B cell (primary cell): ENCODE measurements around the gene HDGFL1. TPM values are rescaled to one million over a fixed set of nuclear protein-coding genes. Genes with fewer than 3 reads are reported as not detected.

ENCODE experiments used
- ATAC-seq: fragments of 200-7000 bp; cut with Tn5 transposase; one replicate; pipeline ENCODE4 v1.10.0; 2021; ENCODE audit warnings: low read depth, mild to moderate bottlenecking, moderate number of reproducible peaks, moderate library complexity
- CTCF ChIA-PET: fragments of 350-600 bp; sonication (Branson Sonifier 250); formaldehyde crosslinking; loops from one replicate; lab custom pipeline; 2021; ENCODE audit warnings: antibody characterized with exemption, inconsistent platforms; lab: Charles Lee
- POLR2A ChIA-PET: fragments of 350-600 bp; sonication (Branson Sonifier 250); formaldehyde crosslinking; loops from one replicate; lab custom pipeline; 2021; ENCODE audit warnings: antibody characterized with exemption; lab: Charles Lee
- DNase-seq: peaks from one replicate; pipeline ENCODE4 v3.0.0; 2013
- H2AFZ ChIP-seq: 2 replicates; pipeline ENCODE4 v1.6.1; 2012; ENCODE audit warnings: mild to moderate bottlenecking, low read depth, low read length; ENCODE audit not compliant: insufficient read depth, poor library complexity, severe bottlenecking
- H3K27ac ChIP-seq, 2 donors: 1 replicate in 1 of 2; 2 replicates in 1 of 2; pipeline ENCODE4 v1.5.1; 2012 to 2013; ENCODE audit warnings: low read length in 2 of 2, mild to moderate bottlenecking in 2 of 2, moderate library complexity in 1 of 2
- H3K27me3 ChIP-seq, 4 experiments: fragments of 200-600 bp in 1 of 4; sonication (generic) in 1 of 4; replicated peaks in 1 of 4; 1 replicate in 2 of 4; 2 replicates in 2 of 4; pipeline versions ENCODE4 v1.6.1 to v1.7.0; 2013 to 2016; ENCODE audit warnings: low read length in 3 of 4, mild to moderate bottlenecking in 2 of 4, mixed read lengths in 1 of 4, moderate library complexity in 1 of 4; ENCODE audit not compliant: insufficient read depth in 4 of 4, control insufficient read depth in 3 of 4; ENCODE audit errors: control extremely low read depth in 1 of 4
- H3K36me3 ChIP-seq, 2 experiments: replicated peaks in 1 of 2; 1 replicate in 1 of 2; 2 replicates in 1 of 2; pipeline versions ENCODE4 v1.6.1 to v1.7.1; 2013; ENCODE audit warnings: low read length in 1 of 2; ENCODE audit not compliant: insufficient read depth in 2 of 2, control insufficient read depth in 1 of 2; ENCODE audit errors: control extremely low read depth in 1 of 2, extremely low read depth in 1 of 2
- H3K4me1 ChIP-seq, 2 donors: fragments of 200-600 bp in 1 of 2; sonication (generic) in 1 of 2; 1 replicate in 1 of 2; 2 replicates in 1 of 2; pipeline versions ENCODE4 v1.5.1 to v1.6.1; 2013 to 2017; ENCODE audit warnings: low read length in 2 of 2; ENCODE audit not compliant: control insufficient read depth in 2 of 2, insufficient read depth in 2 of 2
- H3K4me2 ChIP-seq: replicated peaks from 2 replicates; pipeline ENCODE3; 2012; ENCODE audit warnings: mild to moderate bottlenecking, low read depth, low read length; ENCODE audit not compliant: poor library complexity, severe bottlenecking
- H3K4me3 ChIP-seq, 5 experiments: fragments of 200-600 bp in 1 of 5; sonication (generic) in 1 of 5; 1 replicate in 3 of 5; 2 replicates in 2 of 5; pipeline versions ENCODE4 v1.5.1 to v1.7.0; 2011 to 2016; ENCODE audit warnings: low read length in 4 of 5, mild to moderate bottlenecking in 4 of 5, low read depth in 2 of 5, control low read depth in 1 of 5, moderate library complexity in 1 of 5; ENCODE audit not compliant: insufficient read depth in 1 of 5; ENCODE audit errors: control extremely low read depth in 1 of 5, extremely low read depth in 1 of 5
- H3K79me2 ChIP-seq: fragments of 200-600 bp; sonication (generic); one replicate; pipeline ENCODE4 v1.6.0; 2016; ENCODE audit warnings: low read length; ENCODE audit not compliant: control insufficient read depth, insufficient read depth
- H3K9ac ChIP-seq: fragments of 200-600 bp; sonication (generic); 2 replicates; pipeline ENCODE4 v1.6.1; 2017; ENCODE audit warnings: mild to moderate bottlenecking, low read length, moderate library complexity
- H3K9me3 ChIP-seq, 3 donors: one replicate each; pipeline versions ENCODE4 v1.6.1 to v1.7.1; 2013; ENCODE audit warnings: low read length in 2 of 3; ENCODE audit not compliant: control insufficient read depth in 2 of 3, insufficient read depth in 1 of 3; ENCODE audit errors: control extremely low read depth in 1 of 3
- H4K20me1 ChIP-seq: 2 replicates; pipeline ENCODE4 v1.6.0; 2012; ENCODE audit warnings: mild to moderate bottlenecking, low read length; ENCODE audit not compliant: insufficient read depth, control insufficient read depth, poor library complexity, severe bottlenecking
- H3K27ac Mint-ChIP-seq: one replicate; pipeline ENCODE4 v1.8.0; 2021; ENCODE audit warnings: mixed read lengths
- H3K27me3 Mint-ChIP-seq: one replicate; pipeline ENCODE4 v1.8.0; 2021; ENCODE audit warnings: mixed read lengths
- H3K4me1 Mint-ChIP-seq: one replicate; pipeline ENCODE4 v1.8.0; 2021; ENCODE audit warnings: mixed read lengths
- H3K4me3 Mint-ChIP-seq: one replicate; pipeline ENCODE4 v1.8.0; 2021; ENCODE audit warnings: mixed read lengths
- H3K9me3 Mint-ChIP-seq: one replicate; pipeline ENCODE4 v1.8.0; 2022; ENCODE audit warnings: mixed read lengths; ENCODE audit not compliant: insufficient read depth
- CTCF ChIP-seq: fragments of 200-600 bp; IDR thresholded peaks from one replicate; pipeline ENCODE4 v1.8.0; 2022; ENCODE audit warnings: antibody characterized with exemption, mild to moderate bottlenecking
- EZH2 ChIP-seq: IDR thresholded peaks from 2 replicates; pipeline ENCODE4 v1.6.1; 2012; ENCODE audit warnings: borderline replicate concordance, low read depth, mild to moderate bottlenecking, moderate library complexity, low read length; ENCODE audit not compliant: insufficient read depth, poor library complexity, severe bottlenecking
- WGBS: methylation state at CpG from one replicate; pipeline ENCODE4 v1.1.5; 2013; ENCODE audit warnings: missing lambda C conversion rate; ENCODE audit not compliant: insufficient coverage; 5-methylcytosine and 5-hydroxymethylcytosine counted together
- intact Hi-C: fragments of 100-400 bp; cut with micrococcal nuclease; formaldehyde crosslinking; loops from one replicate; pipeline ENCODE4 v1.10.0; 2022
- polyA plus RNA-seq: library from polyadenylated mRNA; depleted of rRNA; stranded (reverse); fragments of >200 nt; gene quantifications from 2 replicates; pipeline ENCODE4 v1.2.3, GENCODE V29; 2012
- total RNA-seq, 2 donors: library from RNA; stranded (reverse); fragments of 120-200 nt in 1 of 2; gene quantifications; 1 replicate in 1 of 2; 2 replicates in 1 of 2; pipeline versions ENCODE4 v1.2.3 to v1.2.4, GENCODE V29; 2013 to 2022

HDGFL1 gene
- total and polyA plus RNA-seq, 2 donors (not counting 1 experiment from before 2014, with no cell fraction given) = not detected

DNA sequence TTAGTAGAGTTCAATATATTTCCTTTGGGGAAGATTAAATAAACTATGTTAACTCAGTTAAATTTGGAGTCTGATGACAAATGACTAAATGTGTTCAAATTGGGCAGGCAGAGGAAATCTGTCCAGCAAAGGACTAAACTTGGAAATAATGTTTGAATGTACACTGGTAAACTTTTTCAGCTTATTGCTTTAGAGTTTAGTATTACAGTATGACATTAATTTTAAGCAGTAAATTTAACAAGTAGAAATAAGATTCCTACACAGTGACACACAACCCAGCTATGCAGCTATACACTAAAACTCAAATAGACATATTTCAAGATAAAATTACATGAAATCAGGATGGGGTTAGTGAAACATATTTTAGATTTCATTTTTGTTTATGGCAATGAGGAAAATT is 42.6 kb upstream of the HDGFL1 start:
- H3K4me1 ChIP-seq = no peaks in the 10 kb centered on the region
- no peaks in the 10 kb centered on the region for H3K79me2 ChIP-seq
- H3K4me1 Mint-ChIP-seq = no peaks in the 10 kb centered on the region
- no peaks in the 10 kb centered on the region for H3K36me3 ChIP-seq
- intact Hi-C loops = no loop called here
- no peak overlapping the region for H3K27ac ChIP-seq
- no peak overlapping the region for H3K27ac Mint-ChIP-seq
- H3K9ac ChIP-seq = no peak overlapping the region
- no peak overlapping the region for H3K4me2 ChIP-seq
- no peaks in the 10 kb centered on the region for H3K27me3 Mint-ChIP-seq
- ChIA-PET CTCF (no interaction called here), POLR2A (no interaction called here)
- H3K4me3 Mint-ChIP-seq = no peak overlapping the region
- H4K20me1 ChIP-seq = no peaks in the 10 kb centered on the region
- no peak overlapping the region for H3K4me3 ChIP-seq
- no peaks in the 10 kb centered on the region for H3K9me3 ChIP-seq
- no peak for TF ChIP-seq CTCF
- no peak for TF ChIP-seq EZH2
- H3K9me3 Mint-ChIP-seq = no peaks in the 10 kb centered on the region
- no peaks in the 10 kb centered on the region for H3K27me3 ChIP-seq
- DNase-seq (no peak), ATAC-seq (no peak)
- no peak overlapping the region for H2AFZ ChIP-seq

DNA sequence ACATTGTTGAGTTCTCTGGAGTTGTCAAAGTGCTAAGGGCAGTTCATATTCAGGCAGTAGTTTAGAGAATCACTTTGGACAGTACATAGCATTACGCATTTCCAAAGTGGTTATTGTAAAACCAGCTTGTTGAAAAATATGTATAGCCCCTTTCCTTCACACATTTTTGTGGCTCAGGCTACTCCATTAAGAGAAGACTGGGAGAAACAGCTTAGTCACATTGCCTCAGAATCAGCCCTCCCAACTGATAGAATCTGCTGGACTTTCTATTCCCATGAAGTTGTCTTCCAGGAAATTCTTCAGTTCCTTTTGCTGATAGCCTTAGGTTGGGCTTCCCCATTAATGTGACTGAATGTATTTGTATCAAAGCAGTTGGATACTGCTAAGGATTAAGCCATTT is 39.5 kb upstream of the HDGFL1 start:
- Mint-ChIP-seq H3K27ac (no peak overlapping the region), H3K4me1 (no peaks in the 10 kb centered on the region), H3K4me3 (no peak overlapping the region), H3K9me3 (no peaks in the 10 kb centered on the region), H3K27me3 (no peaks in the 10 kb centered on the region)
- Histone ChIP-seq H3K27me3 (no peaks in the 10 kb centered on the region), H3K4me3 (no peak overlapping the region), H3K4me2 (no peak overlapping the region), H3K27ac (no peak overlapping the region), H4K20me1 (no peaks in the 10 kb centered on the region), H3K9ac (no peak overlapping the region), H3K36me3 (no peaks in the 10 kb centered on the region), H3K4me1 (no peaks in the 10 kb centered on the region), H3K9me3 (no peaks in the 10 kb centered on the region), H2AFZ (no peak overlapping the region), H3K79me2 (no peaks in the 10 kb centered on the region)
- intact Hi-C loops = no loop called here
- no peak for DNase-seq
- ATAC-seq = no peak
- no CpG with 5 or more reads among the region's 1 CpG for WGBS
- TF ChIP-seq EZH2 (no peak), CTCF (no peak)
- POLR2A ChIA-PET = no interaction called here
- CTCF ChIA-PET = no interaction called here
